Body of pancreas (tissue), 4 donors: Measurements from ENCODE around the gene AZIN2. TPM values are rescaled to one million over a fixed set of nuclear protein-coding genes. Genes with fewer than 3 reads are reported as not detected.

ENCODE experiments used
- ATAC-seq: fragments of 150-250 bp; one replicate; pipeline ENCODE4 v1.9.1; 2016
- DNase-seq, 4 donors: peaks; one replicate each; pipeline ENCODE4 v3.0.0-alpha.2; 2019
- H3K27ac ChIP-seq, 4 donors: fragments of 200-600 bp; sonication (generic); 1 replicate in 3 of 4; 2 replicates in 1 of 4; pipeline versions ENCODE4 v1.5.1 to v1.6.1; 2016 to 2019; ENCODE audit warnings: mild to moderate bottlenecking in 1 of 4, mixed read lengths in 1 of 4, moderate library complexity in 1 of 4
- H3K27me3 ChIP-seq, 2 donors: fragments of 200-600 bp; sonication (generic); one replicate each; pipeline ENCODE4 v1.6.0; 2016; ENCODE audit warnings: mild to moderate bottlenecking in 1 of 2
- H3K36me3 ChIP-seq, 2 donors: fragments of 200-600 bp; sonication (generic); replicated peaks in 1 of 2; 2 replicates each; pipeline ENCODE4 v1.5.1; 2016; ENCODE audit warnings: low read depth in 2 of 2; ENCODE audit not compliant: insufficient read depth in 1 of 2
- H3K4me1 ChIP-seq: fragments of 200-600 bp; sonication (generic); one replicate; pipeline ENCODE4 v1.6.0; 2016
- H3K4me3 ChIP-seq, 2 donors: fragments of 200-600 bp; sonication (generic); 1 replicate in 1 of 2; 2 replicates in 1 of 2; pipeline ENCODE4 v1.5.1; 2016 to 2019
- H3K9me3 ChIP-seq, 3 donors: fragments of 200-600 bp; sonication (generic); 1 replicate in 2 of 3; 2 replicates in 1 of 3; pipeline ENCODE4 v1.5.1; 2016
- CTCF ChIP-seq, 7 experiments: fragments of 450-650 bp in 4 of 7; fragments of 200-600 bp in 3 of 7; sonication (generic) in 3 of 7; IDR thresholded peaks; one replicate each; pipeline ENCODE4 v1.5.1; 2016 to 2019; ENCODE audit warnings: antibody characterized with exemption in 7 of 7
- POLR2A ChIP-seq, 3 donors: fragments of 450-650 bp; IDR thresholded peaks; one replicate each; pipeline ENCODE4 v1.6.1; 2016; ENCODE audit warnings: antibody characterized with exemption in 3 of 3, mild to moderate bottlenecking in 2 of 3
- WGBS, 2 donors: methylation state at CpG; one replicate each; pipeline ENCODE4 v1.1.5; 2017; 5-methylcytosine and 5-hydroxymethylcytosine counted together
- intact Hi-C: fragments of 100-400 bp; cut with DNase I; formaldehyde crosslinking; loops from one replicate; pipeline ENCODE4 v1.15.1; 2023
- total RNA-seq, 2 donors: library from RNA; depleted of rRNA; stranded (reverse); fragments of >200 nt; gene quantifications; one replicate each; pipeline ENCODE4 v1.1.0, GENCODE V29; 2016

Gene AZIN2
- total RNA-seq, 2 donors from 2014 or later = 1.0 to 1.6 TPM

DNA sequence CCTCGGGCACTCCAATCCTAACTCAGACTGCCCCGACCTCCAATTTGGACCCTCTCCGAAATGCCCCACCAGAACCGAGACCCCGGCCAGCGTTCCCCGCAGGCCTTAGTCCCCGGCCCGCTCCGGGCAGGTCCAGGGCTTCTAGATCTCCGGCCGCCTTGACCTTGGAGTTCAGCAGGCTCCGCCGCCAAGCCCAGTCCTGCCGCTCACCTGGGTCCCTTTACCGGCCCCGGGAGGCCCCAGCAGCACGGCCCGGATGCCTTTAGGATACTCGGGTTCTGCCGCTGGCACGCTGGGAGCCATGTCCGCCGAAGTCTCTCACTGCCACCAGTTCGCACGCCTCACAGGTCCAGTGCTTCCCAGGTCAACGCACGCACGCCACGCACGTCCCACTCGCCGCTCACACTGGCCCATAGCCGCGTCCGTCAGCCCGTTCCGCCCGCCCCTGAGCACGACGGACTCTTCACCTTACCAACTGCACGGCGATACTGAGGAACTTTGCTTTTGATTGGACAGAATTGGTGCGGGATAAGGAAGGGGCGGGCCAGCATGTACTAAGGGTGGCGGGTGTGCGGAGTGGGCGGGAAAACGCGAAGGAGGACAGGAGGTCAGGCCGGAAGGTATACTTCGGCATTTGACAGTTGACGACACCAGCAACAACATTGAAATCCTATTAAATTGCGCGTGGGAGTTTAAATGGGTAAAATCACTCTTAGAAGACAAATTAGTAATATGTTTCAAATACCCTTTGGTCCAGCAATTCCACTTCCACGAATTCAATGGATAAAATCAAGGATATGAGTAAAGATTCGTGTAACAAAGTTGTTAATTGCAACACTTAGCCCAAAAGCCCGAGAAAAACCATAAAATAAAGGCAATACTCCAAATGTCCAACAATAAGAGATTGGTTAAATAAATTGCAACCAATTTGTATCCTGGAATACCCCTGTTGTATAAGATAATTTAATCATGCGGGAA is 44.1 kb upstream of the AZIN2 start, which contains the start of gene AK2:
Gene AK2 (minus strand): TSS at position 358 of the 978 bp plus-strand sequence. CDS start 55 bp downstream, at position 303.
- TF ChIP-seq CTCF (IDR thresholded peaks at IDR 0.05) (peak in 1 of 7 experiments; percentile 1), POLR2A (IDR thresholded peaks at IDR 0.05) (peak; percentile 39 to 87 (median 82))
- 4 to 9% methylated on average over 23 to 59 of the region's 59 CpGs for WGBS, 2 donors
- H3K4me1 ChIP-seq = peaks cover 35% of the 10 kb centered on the region
- ATAC-seq = peak; percentile 100
- peak within 1 kb of the TSS; percentile 22 to 88 (median 64) for H3K27ac ChIP-seq
- intact Hi-C loops = no loop called here
- H3K4me3 ChIP-seq = peak within 1 kb of the TSS; percentile 55 to 78
- H3K9me3 ChIP-seq = no peaks in the 10 kb centered on the region
- DNase-seq = peak; percentile 96 to 98 (median 97)
- no peaks in the 10 kb centered on the region for H3K27me3 ChIP-seq
- no peaks in the 10 kb centered on the region for H3K36me3 ChIP-seq

DNA sequence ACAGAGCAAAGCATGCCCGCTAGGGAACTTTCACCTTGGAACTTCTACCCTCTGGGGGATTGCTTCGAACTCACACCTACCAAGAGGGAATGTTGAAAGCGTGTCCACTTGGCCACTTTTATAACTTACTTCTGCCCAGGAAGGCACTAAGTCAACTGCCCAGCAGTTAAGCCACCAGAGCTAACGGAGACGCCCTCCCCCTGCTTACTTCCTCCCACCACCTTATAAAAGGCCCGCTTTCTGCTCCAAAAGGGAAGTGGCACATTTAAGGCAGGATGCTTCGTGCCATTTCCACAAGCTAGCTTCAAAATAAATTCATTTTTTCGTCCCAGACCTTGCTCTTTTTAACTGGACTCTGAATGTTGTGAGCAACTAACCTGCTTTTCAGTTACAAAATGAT is 41.1 kb upstream of the AZIN2 start:
- Histone ChIP-seq H3K27me3 (no peaks in the 10 kb centered on the region), H3K4me1 (peaks cover 18% of the 10 kb centered on the region), H3K27ac (no peak overlapping the region), H3K4me3 (no peak overlapping the region), H3K9me3 (no peaks in the 10 kb centered on the region), H3K36me3 (no peaks in the 10 kb centered on the region)
- 63 to 76% methylated on average over 8 of the region's 8 CpGs for WGBS, 2 donors
- intact Hi-C loops = no loop called here
- no peak for ATAC-seq
- peak in 1 of 4 donors; percentile 36 for DNase-seq
- TF ChIP-seq POLR2A (IDR thresholded peaks at IDR 0.05) (no peak), CTCF (IDR thresholded peaks at IDR 0.05) (no peak)

- DNase-seq (no peak), ATAC-seq (no peak)
- intact Hi-C loops = no loop called here
- WGBS, 2 donors = 79 to 100% methylated on average over 1 of the region's 1 CpG
- Histone ChIP-seq H3K27ac (no peak overlapping the region), H3K27me3 (no peaks in the 10 kb centered on the region), H3K4me3 (no peak overlapping the region), H3K36me3 (no peaks in the 10 kb centered on the region), H3K9me3 (no peaks in the 10 kb centered on the region), H3K4me1 (peaks cover 6% of the 10 kb centered on the region)
- no peak for TF ChIP-seq POLR2A (IDR thresholded peaks at IDR 0.05)
- TF ChIP-seq CTCF (IDR thresholded peaks at IDR 0.05) = no peak
Measured at GRCh38 chr1:33041026-33041425, 39.9 kb upstream of the AZIN2 start.

DNA sequence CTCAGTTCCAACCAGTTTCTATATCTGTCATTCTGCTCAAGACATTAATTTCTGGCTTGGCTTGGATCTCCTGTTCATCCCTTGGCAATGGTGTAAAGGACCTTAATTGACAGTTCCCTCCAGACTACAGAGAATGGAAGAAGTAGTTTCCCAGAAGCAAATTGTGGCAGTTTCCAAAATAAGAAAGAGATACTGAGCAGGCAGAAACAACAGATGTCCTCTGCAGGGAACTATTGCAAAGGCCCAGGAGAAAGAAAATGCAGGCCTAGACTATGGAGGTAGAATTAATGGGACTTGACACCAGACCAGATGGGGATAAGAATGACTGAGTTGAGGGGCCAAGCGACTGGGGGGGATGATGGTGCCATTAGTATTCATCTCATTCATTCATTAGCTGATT is 38.1 kb upstream of the AZIN2 start:
- DNase-seq (no peak), ATAC-seq (no peak)
- no peak overlapping the region for H3K4me3 ChIP-seq
- no peaks in the 10 kb centered on the region for H3K4me1 ChIP-seq
- intact Hi-C loops = no loop called here
- H3K27ac ChIP-seq = no peak overlapping the region
- 0 to 87% methylated on average over 1 of the region's 1 CpG for WGBS, 2 donors
- H3K36me3 ChIP-seq = no peaks in the 10 kb centered on the region
- H3K27me3 ChIP-seq = no peaks in the 10 kb centered on the region
- TF ChIP-seq POLR2A (IDR thresholded peaks at IDR 0.05) = no peak
- TF ChIP-seq CTCF (IDR thresholded peaks at IDR 0.05) = no peak
- H3K9me3 ChIP-seq = no peaks in the 10 kb centered on the region
